SK-N-SH treated with all-trans-retinoic acid at 6 μM for 48 hours (cell line): ENCODE results near the gene COL25A1.

Source experiments
- ATAC-seq: fragments of 200-7000 bp; cut with Tn5 transposase; 3 replicates; pipeline ENCODE4 v1.9.1; 2020; ENCODE audit warnings: mild to moderate bottlenecking, moderate library complexity
- ARNTL ChIP-seq: fragments of 450-650 bp; formaldehyde crosslinking; IDR thresholded peaks from 2 replicates; pipeline ENCODE4 v1.5.0; 2020; ENCODE audit warnings: low read depth, mild to moderate bottlenecking, moderate library complexity, borderline replicate concordance
- BACH2 ChIP-seq: fragments of 250-450 bp; sonication (Bioruptor Pico); IDR thresholded peaks from 2 replicates; pipeline ENCODE4 v1.9.0; 2021; ENCODE audit warnings: mild to moderate bottlenecking, borderline replicate concordance
- CSDC2 ChIP-seq: fragments of 250-450 bp; sonication (Bioruptor Pico); IDR thresholded peaks from 2 replicates; pipeline ENCODE4 v1.5.0; 2020; ENCODE audit warnings: mild to moderate bottlenecking, moderate library complexity
- GLIS3 ChIP-seq: fragments of 250-450 bp; sonication (Bioruptor Pico); IDR thresholded peaks from 2 replicates; pipeline ENCODE4 v1.5.0; 2020; ENCODE audit warnings: mild to moderate bottlenecking, moderate library complexity
- ISL1 ChIP-seq: fragments of 250-450 bp; sonication (Bioruptor Pico); IDR thresholded peaks from 2 replicates; pipeline ENCODE4 v2.1.2; 2022; ENCODE audit warnings: mild to moderate bottlenecking, moderate library complexity
- OSR1 ChIP-seq: fragments of 250-450 bp; sonication (Bioruptor Pico); IDR thresholded peaks from 2 replicates; pipeline ENCODE4 v1.8.0; 2022; ENCODE audit warnings: moderate library complexity, mild to moderate bottlenecking, inconsistent platforms
- PPARA ChIP-seq: fragments of 250-450 bp; sonication (Bioruptor Pico); IDR thresholded peaks from 2 replicates; pipeline ENCODE4 v1.5.0; 2020; ENCODE audit warnings: mild to moderate bottlenecking, borderline replicate concordance
- RARB ChIP-seq: fragments of 250-450 bp; sonication (Bioruptor Pico); IDR thresholded peaks from 2 replicates; pipeline ENCODE4 v1.8.0; 2021; ENCODE audit warnings: mild to moderate bottlenecking, moderate library complexity
- SNAI2 ChIP-seq: fragments of 250-450 bp; sonication (Bioruptor Pico); IDR thresholded peaks from 2 replicates; pipeline ENCODE4 v1.5.0; 2020; ENCODE audit warnings: mild to moderate bottlenecking, moderate library complexity
- TCF4 ChIP-seq: fragments of 250-450 bp; sonication (Bioruptor Pico); IDR thresholded peaks from 2 replicates; pipeline ENCODE4 v1.8.0; 2021; ENCODE audit warnings: mild to moderate bottlenecking, moderate library complexity, borderline replicate concordance
- ZFP3 ChIP-seq: fragments of 250-450 bp; sonication (Bioruptor Pico); IDR thresholded peaks from 2 replicates; pipeline ENCODE4 v1.5.0; 2020; ENCODE audit warnings: mild to moderate bottlenecking, moderate library complexity
- ZFP30 ChIP-seq: fragments of 450-650 bp; formaldehyde crosslinking; IDR thresholded peaks from 2 replicates; pipeline ENCODE4 v1.5.0; 2022; ENCODE audit warnings: mild to moderate bottlenecking, moderate library complexity
- ZNF565 ChIP-seq: fragments of 450-650 bp; formaldehyde crosslinking; conservative IDR thresholded peaks from 2 replicates; pipeline ENCODE4 v1.5.0; 2020; ENCODE audit warnings: low read depth, mild to moderate bottlenecking, moderate library complexity
- ZNF70 ChIP-seq: fragments of 450-650 bp; formaldehyde crosslinking; IDR thresholded peaks from 2 replicates; pipeline ENCODE4 v1.5.0; 2020; ENCODE audit warnings: mild to moderate bottlenecking, moderate library complexity
- ZNF8 ChIP-seq: fragments of 450-650 bp; formaldehyde crosslinking; IDR thresholded peaks from 2 replicates; pipeline ENCODE4 v1.5.0; 2020; ENCODE audit warnings: mild to moderate bottlenecking, moderate library complexity
- TF ChIP-seq, protein P1 (sequence below): fragments of 250-450 bp; sonication (Bioruptor Pico); IDR thresholded peaks from 2 replicates; pipeline ENCODE4 v1.5.1; 2021; ENCODE audit warnings: mild to moderate bottlenecking, moderate library complexity
- TF ChIP-seq, protein P2 (sequence below): fragments of 250-450 bp; sonication (Bioruptor Pico); IDR thresholded peaks from 2 replicates; pipeline ENCODE4 v1.5.0; 2020; ENCODE audit warnings: mild to moderate bottlenecking, moderate library complexity
- TF ChIP-seq, protein P3 (sequence below): fragments of 250-450 bp; sonication (Bioruptor Pico); IDR thresholded peaks from 2 replicates; pipeline ENCODE4 v1.8.0; 2021; ENCODE audit warnings: low read depth, mild to moderate bottlenecking, moderate library complexity, borderline replicate concordance
- TF ChIP-seq, protein P4 (sequence below): fragments of 250-450 bp; sonication (Bioruptor Pico); IDR thresholded peaks from 2 replicates; pipeline ENCODE4 v1.5.1; 2020; ENCODE audit warnings: low read depth, mild to moderate bottlenecking, moderate library complexity
- TF ChIP-seq, protein P5 (sequence below): fragments of 250-450 bp; sonication (Bioruptor Pico); IDR thresholded peaks from 2 replicates; pipeline ENCODE4 v1.8.0; 2020; ENCODE audit warnings: mild to moderate bottlenecking, moderate library complexity, borderline replicate concordance

COL25A1 gene

DNA sequence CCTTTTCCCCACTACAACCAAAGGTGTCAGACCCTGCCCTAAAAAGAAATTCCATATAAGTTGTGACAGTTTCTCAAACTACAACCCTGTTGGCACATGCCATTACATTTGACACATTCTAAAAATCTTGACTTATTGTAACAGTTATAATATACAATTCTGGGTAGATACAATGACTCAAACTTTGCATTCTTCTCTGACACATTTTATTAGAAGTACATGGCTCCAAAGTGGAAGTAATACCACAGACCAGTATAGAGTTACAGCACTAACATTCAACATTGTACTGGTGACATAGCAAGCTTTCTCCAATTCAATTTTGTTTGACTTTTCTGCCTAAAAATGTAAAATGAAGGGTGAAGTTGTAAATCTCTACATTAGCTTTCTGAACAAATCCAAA lies 343.0 kb downstream of the COL25A1 start (continued):
- no peak for TF ChIP-seq BACH2
- TF ChIP-seq ZNF8 (CRISPR knock-in tag), result no peak
- TF ChIP-seq TCF4, result no peak
- no peak for TF ChIP-seq ZNF70 (CRISPR knock-in tag)

DNA sequence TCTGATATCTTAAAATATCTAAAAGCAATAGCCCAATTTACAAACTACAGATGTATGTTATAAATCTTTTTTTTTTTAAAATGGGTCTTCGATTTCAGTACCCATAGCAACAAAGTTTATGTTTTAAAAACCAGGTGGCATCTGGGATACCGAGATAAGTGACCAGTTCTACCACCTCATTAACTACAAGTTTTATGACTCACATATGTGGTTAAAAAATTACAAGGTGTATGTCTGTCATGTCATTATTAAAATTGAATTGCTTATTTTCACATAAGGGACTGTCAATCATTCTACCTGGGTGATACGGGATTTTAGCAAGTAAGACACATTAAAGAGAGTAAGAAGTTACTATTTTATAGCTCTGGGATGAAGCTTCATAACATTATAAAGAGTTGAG lies 347.6 kb downstream of the COL25A1 start:
- ATAC-seq, result no peak
- TF ChIP-seq, protein P1, sequence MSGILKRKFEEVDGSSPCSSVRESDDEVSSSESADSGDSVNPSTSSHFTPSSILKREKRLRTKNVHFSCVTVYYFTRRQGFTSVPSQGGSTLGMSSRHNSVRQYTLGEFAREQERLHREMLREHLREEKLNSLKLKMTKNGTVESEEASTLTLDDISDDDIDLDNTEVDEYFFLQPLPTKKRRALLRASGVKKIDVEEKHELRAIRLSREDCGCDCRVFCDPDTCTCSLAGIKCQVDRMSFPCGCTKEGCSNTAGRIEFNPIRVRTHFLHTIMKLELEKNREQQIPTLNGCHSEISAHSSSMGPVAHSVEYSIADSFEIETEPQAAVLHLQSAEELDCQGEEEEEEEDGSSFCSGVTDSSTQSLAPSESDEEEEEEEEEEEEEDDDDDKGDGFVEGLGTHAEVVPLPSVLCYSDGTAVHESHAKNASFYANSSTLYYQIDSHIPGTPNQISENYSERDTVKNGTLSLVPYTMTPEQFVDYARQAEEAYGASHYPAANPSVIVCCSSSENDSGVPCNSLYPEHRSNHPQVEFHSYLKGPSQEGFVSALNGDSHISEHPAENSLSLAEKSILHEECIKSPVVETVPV, result no peak
- TF ChIP-seq CSDC2 (CRISPR knock-in tag) (no peak), GLIS3 (CRISPR knock-in tag) (no peak), ZFP3 (CRISPR knock-in tag) (no peak), OSR1 (no peak), ISL1 (no peak), ARNTL (CRISPR knock-in tag) (no peak), ZNF565 (no peak), SNAI2 (CRISPR knock-in tag) (no peak), ZFP30 (CRISPR knock-in tag) (no peak), RARB (no peak)

DNA sequence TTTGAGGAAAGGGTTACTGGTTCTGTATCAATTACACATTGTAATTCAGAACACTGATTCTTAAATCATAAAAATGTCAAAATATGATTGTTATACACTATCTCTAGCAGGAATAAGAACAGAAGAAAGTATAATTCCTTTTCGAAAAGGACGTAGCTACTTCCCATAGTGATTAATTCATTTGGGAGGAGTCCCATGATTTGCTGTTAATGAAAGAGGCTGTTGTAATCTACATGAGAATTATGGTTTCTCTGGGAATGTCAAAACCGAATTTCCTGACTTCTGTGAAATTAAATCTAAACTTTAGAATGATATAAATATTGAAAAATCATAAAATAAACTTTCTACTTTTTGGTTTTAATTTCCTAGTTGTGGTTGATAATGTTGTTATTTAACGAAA lies 348.5 kb downstream of the COL25A1 start:
- no peak for ATAC-seq
- TF ChIP-seq PPARA (CRISPR knock-in tag) (no peak), RARB (no peak), BACH2 (no peak), CSDC2 (CRISPR knock-in tag) (no peak), OSR1 (no peak), ZFP3 (CRISPR knock-in tag) (no peak), TCF4 (no peak), ISL1 (no peak), ZFP30 (CRISPR knock-in tag) (no peak)
- TF ChIP-seq, protein P2, sequence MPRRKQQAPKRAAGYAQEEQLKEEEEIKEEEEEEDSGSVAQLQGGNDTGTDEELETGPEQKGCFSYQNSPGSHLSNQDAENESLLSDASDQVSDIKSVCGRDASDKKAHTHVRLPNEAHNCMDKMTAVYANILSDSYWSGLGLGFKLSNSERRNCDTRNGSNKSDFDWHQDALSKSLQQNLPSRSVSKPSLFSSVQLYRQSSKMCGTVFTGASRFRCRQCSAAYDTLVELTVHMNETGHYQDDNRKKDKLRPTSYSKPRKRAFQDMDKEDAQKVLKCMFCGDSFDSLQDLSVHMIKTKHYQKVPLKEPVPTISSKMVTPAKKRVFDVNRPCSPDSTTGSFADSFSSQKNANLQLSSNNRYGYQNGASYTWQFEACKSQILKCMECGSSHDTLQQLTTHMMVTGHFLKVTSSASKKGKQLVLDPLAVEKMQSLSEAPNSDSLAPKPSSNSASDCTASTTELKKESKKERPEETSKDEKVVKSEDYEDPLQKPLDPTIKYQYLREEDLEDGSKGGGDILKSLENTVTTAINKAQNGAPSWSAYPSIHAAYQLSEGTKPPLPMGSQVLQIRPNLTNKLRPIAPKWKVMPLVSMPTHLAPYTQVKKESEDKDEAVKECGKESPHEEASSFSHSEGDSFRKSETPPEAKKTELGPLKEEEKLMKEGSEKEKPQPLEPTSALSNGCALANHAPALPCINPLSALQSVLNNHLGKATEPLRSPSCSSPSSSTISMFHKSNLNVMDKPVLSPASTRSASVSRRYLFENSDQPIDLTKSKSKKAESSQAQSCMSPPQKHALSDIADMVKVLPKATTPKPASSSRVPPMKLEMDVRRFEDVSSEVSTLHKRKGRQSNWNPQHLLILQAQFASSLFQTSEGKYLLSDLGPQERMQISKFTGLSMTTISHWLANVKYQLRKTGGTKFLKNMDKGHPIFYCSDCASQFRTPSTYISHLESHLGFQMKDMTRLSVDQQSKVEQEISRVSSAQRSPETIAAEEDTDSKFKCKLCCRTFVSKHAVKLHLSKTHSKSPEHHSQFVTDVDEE, result no peak
- TF ChIP-seq, protein P3, sequence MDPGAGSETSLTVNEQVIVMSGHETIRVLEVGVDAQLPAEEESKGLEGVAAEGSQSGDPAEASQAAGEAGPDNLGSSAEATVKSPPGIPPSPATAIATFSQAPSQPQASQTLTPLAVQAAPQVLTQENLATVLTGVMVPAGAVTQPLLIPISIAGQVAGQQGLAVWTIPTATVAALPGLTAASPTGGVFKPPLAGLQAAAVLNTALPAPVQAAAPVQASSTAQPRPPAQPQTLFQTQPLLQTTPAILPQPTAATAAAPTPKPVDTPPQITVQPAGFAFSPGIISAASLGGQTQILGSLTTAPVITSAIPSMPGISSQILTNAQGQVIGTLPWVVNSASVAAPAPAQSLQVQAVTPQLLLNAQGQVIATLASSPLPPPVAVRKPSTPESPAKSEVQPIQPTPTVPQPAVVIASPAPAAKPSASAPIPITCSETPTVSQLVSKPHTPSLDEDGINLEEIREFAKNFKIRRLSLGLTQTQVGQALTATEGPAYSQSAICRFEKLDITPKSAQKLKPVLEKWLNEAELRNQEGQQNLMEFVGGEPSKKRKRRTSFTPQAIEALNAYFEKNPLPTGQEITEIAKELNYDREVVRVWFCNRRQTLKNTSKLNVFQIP (CRISPR knock-in tag), result no peak
- TF ChIP-seq, protein P4, sequence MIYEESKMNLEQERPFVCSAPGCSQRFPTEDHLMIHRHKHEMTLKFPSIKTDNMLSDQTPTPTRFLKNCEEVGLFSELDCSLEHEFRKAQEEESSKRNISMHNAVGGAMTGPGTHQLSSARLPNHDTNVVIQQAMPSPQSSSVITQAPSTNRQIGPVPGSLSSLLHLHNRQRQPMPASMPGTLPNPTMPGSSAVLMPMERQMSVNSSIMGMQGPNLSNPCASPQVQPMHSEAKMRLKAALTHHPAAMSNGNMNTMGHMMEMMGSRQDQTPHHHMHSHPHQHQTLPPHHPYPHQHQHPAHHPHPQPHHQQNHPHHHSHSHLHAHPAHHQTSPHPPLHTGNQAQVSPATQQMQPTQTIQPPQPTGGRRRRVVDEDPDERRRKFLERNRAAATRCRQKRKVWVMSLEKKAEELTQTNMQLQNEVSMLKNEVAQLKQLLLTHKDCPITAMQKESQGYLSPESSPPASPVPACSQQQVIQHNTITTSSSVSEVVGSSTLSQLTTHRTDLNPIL (CRISPR knock-in tag), result no peak
- TF ChIP-seq, protein P1, result no peak
- TF ChIP-seq, protein P5, sequence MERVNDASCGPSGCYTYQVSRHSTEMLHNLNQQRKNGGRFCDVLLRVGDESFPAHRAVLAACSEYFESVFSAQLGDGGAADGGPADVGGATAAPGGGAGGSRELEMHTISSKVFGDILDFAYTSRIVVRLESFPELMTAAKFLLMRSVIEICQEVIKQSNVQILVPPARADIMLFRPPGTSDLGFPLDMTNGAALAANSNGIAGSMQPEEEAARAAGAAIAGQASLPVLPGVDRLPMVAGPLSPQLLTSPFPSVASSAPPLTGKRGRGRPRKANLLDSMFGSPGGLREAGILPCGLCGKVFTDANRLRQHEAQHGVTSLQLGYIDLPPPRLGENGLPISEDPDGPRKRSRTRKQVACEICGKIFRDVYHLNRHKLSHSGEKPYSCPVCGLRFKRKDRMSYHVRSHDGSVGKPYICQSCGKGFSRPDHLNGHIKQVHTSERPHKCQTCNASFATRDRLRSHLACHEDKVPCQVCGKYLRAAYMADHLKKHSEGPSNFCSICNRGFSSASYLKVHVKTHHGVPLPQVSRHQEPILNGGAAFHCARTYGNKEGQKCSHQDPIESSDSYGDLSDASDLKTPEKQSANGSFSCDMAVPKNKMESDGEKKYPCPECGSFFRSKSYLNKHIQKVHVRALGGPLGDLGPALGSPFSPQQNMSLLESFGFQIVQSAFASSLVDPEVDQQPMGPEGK (CRISPR knock-in tag), result no peak
